DMS153 treated with DMSO at 0.1 percent for 48 hours (cell line): ENCODE results near the gene LAGE3.

Source experiments
- DNase-seq: peaks from one replicate; lab custom pipeline; 2025; ENCODE audit not compliant: unreplicated experiment; lab: John Stamatoyannopoulos, UW

Gene LAGE3

GRCh38 chrX:154477891-154478477 is 1.1 kb downstream of the LAGE3 start:
- DNase-seq: no peak

DNA sequence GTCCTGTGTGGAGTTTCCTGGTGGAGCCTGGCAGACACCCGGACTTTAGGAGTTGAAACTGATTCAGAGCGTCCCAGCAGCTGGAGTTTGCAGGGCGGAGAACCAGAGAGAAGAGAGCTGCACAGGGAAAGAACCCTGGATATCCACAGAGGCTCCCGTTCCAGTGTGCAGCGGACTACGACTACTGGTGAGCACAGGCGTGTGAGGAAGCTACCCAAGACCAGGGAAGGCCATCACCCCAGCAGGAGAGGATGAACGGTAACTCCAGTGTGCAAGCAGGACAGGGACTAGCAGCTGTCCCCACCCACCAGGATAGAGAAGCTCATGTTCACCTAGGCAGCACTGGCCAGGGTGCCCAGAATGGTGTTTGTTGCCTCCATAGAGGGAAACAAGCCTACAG is 2.3 kb downstream of the LAGE3 start:
- DNase-seq: no peak

DNA sequence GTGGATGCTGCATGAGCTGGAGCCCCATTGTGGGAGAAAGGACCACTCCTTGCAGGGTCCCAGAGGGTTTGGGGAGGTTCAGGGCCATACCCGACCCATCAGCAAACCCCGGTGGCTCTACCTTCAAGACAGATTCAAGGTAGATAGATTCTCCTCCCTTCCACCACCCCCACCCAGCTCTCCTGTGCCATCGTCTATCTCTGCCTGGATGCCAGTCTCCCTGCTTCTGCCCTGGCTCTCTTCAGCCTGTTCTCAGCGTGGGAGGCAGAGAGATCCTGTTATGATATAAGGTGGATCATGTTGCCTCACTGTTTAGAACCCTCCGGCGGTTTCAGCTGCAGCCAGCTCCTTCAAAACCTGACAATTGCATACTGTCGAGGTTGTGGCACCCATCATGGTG is 5.4 kb downstream of the LAGE3 start:
- no peak for DNase-seq

DNA sequence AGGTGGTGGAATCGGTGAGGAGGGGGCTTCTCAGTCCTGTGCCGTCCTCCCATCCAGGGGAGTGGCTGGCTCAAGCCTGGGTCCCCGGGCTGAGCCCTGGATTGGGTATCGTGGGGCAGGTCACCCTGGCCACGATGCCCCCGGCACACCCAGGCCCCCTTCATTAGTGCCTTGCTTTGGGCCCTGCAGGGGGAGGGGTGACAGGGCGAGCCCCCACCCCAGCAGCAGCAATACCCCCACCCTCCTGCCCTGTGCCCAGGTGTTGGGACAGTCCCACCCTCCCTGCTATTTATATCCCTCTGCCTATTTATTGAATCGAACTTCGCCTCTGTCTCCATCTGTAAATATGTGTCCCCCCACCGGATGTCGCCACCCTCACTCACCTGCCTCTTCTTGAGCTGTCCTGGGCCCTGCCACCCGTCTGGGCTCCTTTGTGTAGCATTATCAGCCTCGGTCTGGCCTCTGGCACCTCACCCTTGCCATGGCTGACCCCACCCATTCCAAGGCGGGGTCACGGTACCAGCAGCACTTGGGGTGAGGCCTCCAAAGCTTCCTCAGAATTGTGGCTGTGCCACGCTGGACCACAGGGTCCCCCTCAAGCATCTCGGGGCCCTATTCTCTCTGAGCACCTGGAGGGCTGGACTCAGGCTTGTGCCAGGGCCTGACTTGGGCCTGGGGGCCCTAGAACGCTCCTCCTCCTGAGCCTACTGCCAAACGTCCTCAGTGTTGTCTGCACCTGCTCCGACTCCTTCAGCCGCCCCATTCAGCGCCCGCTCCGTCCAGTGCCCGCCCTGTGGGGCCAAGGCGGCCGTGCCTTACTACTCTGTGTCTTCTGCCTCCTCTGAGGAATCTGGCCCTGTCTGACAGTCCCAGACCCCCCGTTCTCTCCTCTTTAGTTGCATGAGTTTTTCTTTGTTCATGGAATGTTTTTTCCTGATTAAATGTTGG is 6.1 kb downstream of the LAGE3 start:
- DNase-seq: no peak

GRCh38 chrX:154471839-154472684 is 7.0 kb downstream of the LAGE3 start:
- no peak for DNase-seq

DNA sequence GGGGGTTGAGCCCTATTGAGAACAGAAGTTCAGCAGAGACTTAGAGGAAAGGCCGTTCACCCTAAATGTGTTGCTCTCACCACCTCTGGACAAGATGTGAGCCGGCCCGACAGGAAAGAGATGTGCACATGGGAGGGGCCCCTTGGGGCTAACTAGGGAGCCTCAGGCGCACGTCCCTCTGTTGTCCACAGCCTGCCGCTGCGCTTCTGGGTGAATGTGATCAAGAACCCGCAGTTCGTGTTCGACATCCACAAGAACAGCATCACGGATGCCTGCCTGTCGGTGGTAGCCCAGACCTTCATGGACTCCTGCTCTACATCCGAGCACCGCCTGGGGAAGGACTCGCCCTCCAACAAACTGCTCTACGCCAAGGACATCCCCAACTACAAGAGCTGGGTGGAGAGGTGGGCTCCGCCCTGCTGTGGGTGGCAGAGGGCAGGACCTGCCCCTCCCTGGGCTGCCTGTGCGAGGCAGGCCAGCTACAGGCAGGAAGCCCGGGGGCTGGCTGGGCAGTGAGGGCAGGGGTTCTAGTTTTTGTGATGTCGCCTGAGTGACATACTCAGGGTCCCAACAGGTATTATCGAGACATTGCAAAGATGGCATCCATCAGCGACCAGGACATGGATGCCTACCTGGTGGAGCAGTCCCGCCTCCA is 8.0 kb downstream of the LAGE3 start:
- no peak for DNase-seq

DNA sequence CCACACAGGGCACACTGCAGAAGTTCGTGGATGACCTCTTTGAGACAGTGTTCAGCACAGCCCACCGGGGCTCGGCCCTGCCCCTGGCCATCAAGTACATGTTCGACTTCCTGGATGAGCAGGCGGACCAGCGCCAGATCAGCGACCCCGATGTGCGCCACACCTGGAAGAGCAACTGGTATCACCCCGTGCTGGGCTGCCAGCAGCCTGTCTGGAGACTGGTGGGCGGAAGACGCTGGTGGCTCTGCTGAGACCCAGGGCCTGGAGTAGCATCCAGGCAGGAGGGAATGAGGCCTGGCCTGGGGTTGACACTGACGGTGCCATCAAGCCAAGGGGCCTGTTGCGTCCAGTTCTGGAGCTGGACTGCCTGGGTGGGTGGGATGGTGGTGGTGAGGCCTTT is 8.6 kb downstream of the LAGE3 start:
- no peak for DNase-seq

DNA sequence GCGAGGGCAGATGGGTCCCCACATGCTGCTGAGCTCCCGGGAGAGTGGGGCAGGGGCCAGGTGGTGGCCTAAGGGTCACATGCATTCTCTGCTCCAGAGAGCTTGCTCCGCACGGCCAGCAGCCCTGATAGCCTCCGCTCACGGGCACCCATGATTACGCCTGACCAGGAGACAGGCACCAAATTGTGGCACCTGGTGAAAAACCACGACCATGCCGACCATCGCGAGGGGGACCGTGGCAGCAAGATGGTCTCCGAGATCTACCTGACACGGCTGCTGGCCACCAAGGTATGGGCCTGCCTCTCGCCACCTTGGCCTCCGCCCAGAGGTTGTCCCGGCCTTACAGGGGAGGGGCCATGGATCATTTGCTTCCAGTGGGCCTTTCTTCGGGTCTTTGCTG is 9.2 kb downstream of the LAGE3 start:
- no peak for DNase-seq

DNA sequence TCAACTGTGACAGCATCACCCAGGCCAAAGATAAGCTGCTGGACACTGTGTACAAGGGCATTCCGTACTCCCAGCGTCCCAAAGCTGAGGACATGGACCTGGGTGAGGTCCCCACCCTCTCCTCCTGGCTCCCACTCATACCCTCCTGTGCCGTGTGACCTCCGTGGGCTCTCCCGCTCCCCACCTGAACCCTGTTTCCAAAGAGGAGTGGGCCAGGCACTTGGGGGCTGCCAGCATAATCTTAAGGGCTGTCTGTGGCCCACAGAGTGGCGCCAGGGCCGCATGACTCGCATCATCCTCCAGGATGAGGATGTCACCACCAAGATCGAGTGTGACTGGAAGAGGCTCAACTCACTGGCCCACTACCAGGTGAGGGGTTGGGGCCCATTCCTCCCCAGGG is 10.0 kb downstream of the LAGE3 start:
- no peak for DNase-seq

DNA sequence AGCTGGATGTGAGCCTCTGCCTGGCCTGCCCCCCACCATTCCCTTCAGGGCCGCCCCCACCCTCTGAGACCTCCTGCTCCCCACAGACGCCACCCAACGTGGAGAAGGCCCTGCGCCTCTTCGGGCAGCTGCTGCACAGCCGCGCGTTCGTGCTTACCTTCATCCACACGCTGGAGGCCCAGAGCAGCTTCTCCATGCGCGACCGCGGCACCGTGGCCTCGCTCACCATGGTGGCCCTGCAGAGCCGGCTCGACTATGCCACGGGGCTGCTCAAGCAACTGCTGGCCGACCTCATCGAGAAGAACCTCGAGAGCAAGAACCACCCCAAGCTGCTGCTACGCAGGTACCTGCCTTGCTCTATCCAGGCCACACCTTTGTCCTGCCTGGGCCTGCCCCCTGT is 10.9 kb downstream of the LAGE3 start:
- DNase-seq: no peak

DNA sequence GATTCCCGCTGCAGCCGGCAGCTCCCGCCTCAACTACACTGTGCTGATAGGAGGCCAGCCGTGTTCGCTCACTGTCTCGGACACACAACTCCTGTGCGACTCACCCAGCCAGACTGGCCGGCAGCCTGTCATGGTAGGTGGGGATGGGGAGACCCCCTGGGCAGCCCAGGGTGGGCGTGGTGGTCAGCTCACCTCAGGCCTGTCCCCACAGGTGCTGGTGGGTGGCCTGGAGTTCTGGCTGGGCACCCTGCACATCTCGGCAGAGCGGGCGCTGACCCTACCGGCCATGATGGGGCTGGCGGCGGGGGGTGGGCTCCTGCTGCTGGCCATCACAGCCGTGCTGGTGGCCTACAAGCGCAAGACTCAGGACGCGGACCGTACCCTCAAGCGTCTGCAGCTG is 11.5 kb downstream of the LAGE3 start:
- DNase-seq: no peak

DNA sequence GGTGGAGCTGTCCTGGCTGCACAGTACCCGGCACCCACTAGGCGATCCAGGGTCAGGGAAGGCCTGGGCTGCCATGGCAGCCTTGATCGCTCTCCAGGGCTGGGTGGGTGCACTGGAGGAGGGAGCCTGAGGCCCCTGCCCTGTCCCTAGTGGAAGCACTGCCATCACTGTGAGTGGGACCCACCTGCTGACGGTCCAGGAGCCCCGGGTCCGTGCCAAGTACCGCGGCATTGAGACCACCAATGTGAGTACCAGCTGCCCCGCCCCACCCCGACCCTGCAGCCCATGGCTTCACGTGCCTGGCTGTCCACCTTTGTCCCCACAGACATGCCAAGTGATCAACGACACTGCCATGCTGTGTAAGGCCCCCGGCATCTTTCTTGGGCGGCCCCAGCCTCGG is 12.2 kb downstream of the LAGE3 start:
- no peak for DNase-seq

GRCh38 chrX:154466036-154466435 is 13.0 kb downstream of the LAGE3 start:
- DNase-seq: no peak

DNA sequence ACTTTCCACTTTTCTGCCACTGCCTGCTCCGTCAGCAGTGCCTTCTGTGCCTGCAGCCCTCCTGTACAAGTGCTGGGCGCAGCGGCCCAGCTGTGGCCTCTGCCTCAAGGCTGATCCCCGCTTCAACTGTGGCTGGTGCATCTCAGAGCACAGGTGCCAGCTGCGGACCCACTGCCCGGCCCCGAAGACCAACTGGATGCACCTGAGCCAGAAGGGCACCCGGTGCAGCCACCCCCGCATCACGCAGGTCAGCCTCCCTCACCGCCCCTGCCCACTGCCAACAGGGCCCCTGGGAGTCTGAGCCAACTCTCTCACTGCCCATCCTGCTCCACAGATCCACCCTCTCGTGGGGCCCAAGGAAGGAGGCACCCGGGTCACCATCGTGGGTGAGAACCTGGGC is 13.5 kb downstream of the LAGE3 start:
- no peak for DNase-seq

GRCh38 chrX:154464806-154465365 is 14.2 kb downstream of the LAGE3 start:
- DNase-seq: no peak

DNA sequence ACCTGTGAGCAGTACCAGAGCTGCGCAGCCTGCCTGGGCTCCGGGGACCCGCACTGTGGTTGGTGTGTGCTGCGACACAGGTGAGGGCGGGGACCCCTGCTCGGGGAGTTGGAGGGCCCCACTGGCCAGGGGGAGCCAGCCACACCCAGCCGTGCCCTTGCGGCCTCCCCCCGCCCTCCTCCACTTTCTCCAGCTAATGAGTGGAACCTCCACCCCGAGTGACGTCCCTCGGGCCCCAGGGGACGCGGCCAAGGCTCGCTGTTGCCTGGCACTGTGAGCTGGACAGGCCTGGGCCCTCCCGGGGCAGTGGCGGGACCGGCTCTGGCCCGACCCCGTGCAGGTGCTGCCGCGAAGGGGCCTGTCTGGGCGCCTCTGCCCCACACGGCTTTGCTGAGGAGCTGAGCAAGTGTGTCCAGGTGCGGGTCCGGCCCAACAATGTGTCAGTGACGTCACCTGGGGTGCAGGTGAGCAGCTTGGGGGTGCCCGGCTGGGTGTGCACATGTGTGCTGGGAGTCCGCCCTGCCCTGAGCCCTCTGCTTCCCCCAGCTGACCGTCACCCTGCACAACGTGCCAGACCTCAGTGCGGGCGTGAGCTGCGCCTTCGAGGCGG is 15.4 kb downstream of the LAGE3 start:
- DNase-seq: no peak

DNA sequence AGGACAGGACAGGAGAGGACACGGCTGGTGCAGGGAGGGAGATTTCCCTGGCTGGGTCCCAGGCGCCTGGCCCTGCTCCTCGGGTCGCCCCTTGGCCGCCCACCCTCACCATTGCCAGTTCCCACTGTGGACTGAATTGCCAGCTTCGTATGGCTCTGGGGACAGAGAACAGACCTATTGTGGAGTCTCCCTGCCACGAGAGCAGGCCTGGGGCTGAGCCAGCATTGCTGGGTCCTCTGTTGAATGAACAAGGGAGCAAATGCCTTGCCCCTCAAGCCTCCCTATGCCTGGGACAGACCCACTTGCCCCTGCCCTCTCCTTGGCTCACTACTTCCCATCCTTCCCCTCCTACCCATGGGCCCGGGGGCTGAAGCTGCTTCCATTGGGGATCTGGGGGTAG is 16.7 kb downstream of the LAGE3 start:
- no peak for DNase-seq

DNA sequence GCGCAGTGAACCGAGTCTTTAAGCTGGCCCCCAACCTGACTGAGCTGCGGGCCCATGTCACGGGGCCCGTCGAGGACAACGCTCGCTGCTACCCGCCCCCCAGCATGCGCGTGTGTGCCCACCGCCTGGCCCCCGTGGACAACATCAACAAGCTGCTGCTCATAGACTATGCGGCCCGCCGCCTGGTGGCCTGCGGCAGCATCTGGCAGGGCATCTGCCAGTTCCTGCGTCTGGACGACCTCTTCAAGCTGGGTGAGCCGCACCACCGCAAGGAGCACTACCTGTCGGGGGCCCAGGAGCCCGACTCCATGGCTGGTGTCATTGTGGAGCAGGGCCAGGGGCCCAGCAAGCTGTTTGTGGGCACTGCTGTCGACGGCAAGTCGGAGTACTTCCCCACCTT is 18.8 kb downstream of the LAGE3 start:
- no peak for DNase-seq

DNA sequence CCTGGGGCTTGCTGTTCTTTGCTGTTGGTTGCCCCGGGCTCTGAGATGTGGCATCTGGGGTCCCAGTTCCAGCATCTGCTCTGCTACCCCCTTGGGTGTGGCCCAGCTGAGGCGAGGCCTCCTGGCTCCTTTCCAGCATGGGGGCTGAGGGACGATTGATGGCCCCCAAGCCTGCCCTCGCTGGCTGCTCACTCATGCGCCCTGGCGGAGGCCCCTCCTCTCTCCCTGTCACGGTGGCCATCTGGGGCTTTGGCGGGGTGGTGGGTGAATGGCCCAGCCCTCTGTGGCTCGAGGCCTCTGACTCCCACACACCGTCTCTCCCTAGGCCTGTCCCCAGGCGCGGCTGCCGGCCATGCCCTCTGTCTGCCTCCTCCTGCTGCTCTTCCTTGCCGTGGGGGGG is 19.2 kb downstream of the LAGE3 start:
- no peak for DNase-seq

GRCh38 chrX:154458954-154459778 is 19.9 kb downstream of the LAGE3 start:
- peak; percentile 48 for DNase-seq
